K562 (cell line): ENCODE results near the gene POLD3. TPM values are rescaled to one million over a fixed set of nuclear protein-coding genes. Genes with fewer than 3 reads are reported as not detected.
A peak's percentile ranks its signal among the peaks of the same experiment; 100 is the strongest.

Experiments
- DACH1 ChIP-seq: fragments of 450-650 bp; IDR thresholded peaks from 2 replicates; pipeline ENCODE4 v1.6.1; 2018; ENCODE audit not compliant: partially characterized antibody
- DDX20 ChIP-seq: fragments of 450-650 bp; IDR thresholded peaks from 2 replicates; pipeline ENCODE4 v1.6.1; 2016; ENCODE audit warnings: missing genetic modification characterization, low read depth, mild to moderate bottlenecking, missing compliant biosample characterization, moderate library complexity
- EP300 ChIP-seq: IDR thresholded peaks from 2 replicates; pipeline ENCODE4 v1.6.1; 2012; ENCODE audit warnings: low read length, improper control_type of control experiment
- EZH2 ChIP-seq: IDR thresholded peaks from 2 replicates; pipeline ENCODE4 v1.6.1; 2012; ENCODE audit warnings: low read depth, mild to moderate bottlenecking, inconsistent platforms, low read length, borderline replicate concordance
- MTA2 ChIP-seq: fragments of 450-650 bp; IDR thresholded peaks from 2 replicates; pipeline ENCODE4 v1.6.1; 2016; ENCODE audit warnings: low read depth
- MYNN ChIP-seq, 2 experiments: sonication (generic); formaldehyde crosslinking in 1 of 2; IDR thresholded peaks; 2 replicates each; pipeline versions ENCODE4 v1.5.0 to v1.6.1; 2016 to 2020; ENCODE audit warnings: antibody characterized with exemption in 1 of 2, missing genetic modification reagents in 1 of 2
- NKRF ChIP-seq: fragments of 450-650 bp; IDR thresholded peaks from 2 replicates; pipeline ENCODE4 v1.6.1; 2016; ENCODE audit warnings: borderline replicate concordance
- PTTG1 ChIP-seq: fragments of 450-650 bp; IDR thresholded peaks from 2 replicates; pipeline ENCODE4 v1.6.1; 2016; ENCODE audit warnings: low read depth, mild to moderate bottlenecking, missing genetic modification characterization, missing compliant biosample characterization
- RERE ChIP-seq: sonication (generic); formaldehyde crosslinking; IDR thresholded peaks from 2 replicates; pipeline ENCODE4 v1.8.0; 2023; ENCODE audit warnings: missing genetic modification reagents, mild to moderate bottlenecking, borderline replicate concordance
- SETDB1 ChIP-seq: IDR thresholded peaks from one replicate; pipeline ENCODE4 v1.6.1; 2012; ENCODE audit warnings: low read length, control low read depth, inconsistent platforms
- TAL1 ChIP-seq: fragments of 450-650 bp; IDR thresholded peaks from 2 replicates; pipeline ENCODE4 v1.6.1; 2016; ENCODE audit warnings: mild to moderate bottlenecking
- ZBTB12 ChIP-seq: fragments of 250-450 bp; sonication (Bioruptor Pico); IDR thresholded peaks from 2 replicates; pipeline ENCODE4 v1.4.0; 2020
- ZNF253 ChIP-seq: fragments of 250-450 bp; sonication (Bioruptor Pico); conservative IDR thresholded peaks from 2 replicates; pipeline ENCODE4 v1.6.1; 2021; ENCODE audit warnings: mild to moderate bottlenecking
- ZNF395 ChIP-seq: fragments of 200-800 bp; sonication (Bioruptor generic); IDR thresholded peaks from 2 replicates; pipeline ENCODE4 v1.6.1; 2017; ENCODE audit warnings: missing genetic modification characterization, missing compliant biosample characterization
- ZNF398 ChIP-seq: fragments of 250-450 bp; sonication (Bioruptor Pico); IDR thresholded peaks from 2 replicates; pipeline ENCODE4 v1.8.0; 2021; ENCODE audit warnings: moderate library complexity, mild to moderate bottlenecking, inconsistent platforms
- ZNF583 ChIP-seq: fragments of 250-450 bp; sonication (Bioruptor Pico); IDR thresholded peaks from 2 replicates; pipeline ENCODE4 v1.4.0; 2020
- ZNF696 ChIP-seq: fragments of 250-450 bp; sonication (Bioruptor Pico); conservative IDR thresholded peaks from 2 replicates; pipeline ENCODE4 v1.4.0; 2020; ENCODE audit warnings: mild to moderate bottlenecking, moderate library complexity
- polyA plus RNA-seq, 8 experiments: library from polyadenylated mRNA; depleted of rRNA in 4 of 8; stranded (reverse) in 5 of 8; unstranded in 3 of 8; fragments of >200 nt; fragmentation: Nextera tagmentation in 2 of 8; fragmentation: Illumina TruSeq in 1 of 8; extraction: Ambion mirVana in 2 of 8; extraction: Trizol in 1 of 8; gene quantifications; 2 replicates each; pipeline versions ENCODE4 v1.2.1 to v1.2.3, GENCODE V29; 2011 to 2014; ENCODE audit warnings: inconsistent platforms in 1 of 8, missing spikeins in 1 of 8
- total RNA-seq, 7 experiments: library from RNA; depleted of rRNA in 6 of 7; stranded (reverse); fragments of >200 nt in 6 of 7; fragmentation: Illumina TruSeq in 2 of 7; extraction: Trizol in 2 of 7; gene quantifications; 2 replicates each; pipeline versions ENCODE4 v1.2.1 to v1.2.3, GENCODE V29; 2011 to 2021; ENCODE audit warnings: low replicate concordance in 1 of 7

The POLD3 gene
- total and polyA plus RNA-seq, 9 of the 15 experiments (the other 6 are each of a cell fraction or from before 2014, with no cell fraction given): 10.6 to 40.1 (median 24.6) TPM

- TF ChIP-seq ZNF253 (CRISPR knock-in tag) (no peak), EP300 (peak; percentile 56; the same call in 1 of the 2 replicates), DACH1 (no peak), PTTG1 (tag) (peak; percentile 41; the same call in 1 of the 2 replicates), MTA2 (no peak), DDX20 (0 out of 2 replicates have a peak, but pooled peaks have one; percentile 67), RERE (CRISPR knock-in tag) (no peak), ZNF696 (no peak), ZBTB12 (CRISPR knock-in tag) (peak; percentile 58; the same call in 1 of the 2 replicates), MYNN (IDR thresholded peaks at IDR 0.05) (no peak), MYNN (CRISPR knock-in tag; IDR thresholded peaks at IDR 0.05) (no peak), ZNF583 (CRISPR knock-in tag) (no peak), TAL1 (no peak), ZNF398 (CRISPR knock-in tag) (no peak), NKRF (no peak), ZNF395 (CRISPR knock-in tag) (peak; percentile 67; the same call in 1 of the 2 replicates), SETDB1 (no peak), EZH2 (no peak)
Observed at GRCh38 chr11:74642912-74643311, 50.5 kb downstream of the POLD3 start (continued).
